ENCODE results near the gene ZYX. TPM values are rescaled to one million over a fixed set of nuclear protein-coding genes. Genes with fewer than 3 reads are reported as not detected.
"Not testable (repeated sequence)": the region's sequence is repeated elsewhere in the genome, so short reads cannot be mapped to it uniquely, and the experiment has no call there.

Gene ZYX
- total RNA-seq, 1 donor from 2014 or later, result 114 TPM

- no peak for DNase-seq (ENCODE audit: low spot score)
- intact Hi-C loops (cut with micrococcal nuclease), result no loop called here
- Mint-ChIP-seq H3K9me3 (no peaks in the 10 kb centered on the region), H3K27ac (no peak overlapping the region), H3K4me3 (ENCODE audit: low read depth) (no peak overlapping the region), H3K27me3 (ENCODE audit: low read depth) (peaks cover 22% of the 10 kb centered on the region), H3K36me3 (ENCODE audit: low read depth) (no peaks in the 10 kb centered on the region), H3K4me1 (ENCODE audit: low read depth) (peaks cover 11% of the 10 kb centered on the region)
Measured at GRCh38 chr7:143413123-143413522, 32.0 kb downstream of the ZYX start.

GRCh38 chr7:143415209-143415608 lies 34.1 kb downstream of the ZYX start:
- H3K27me3 Mint-ChIP-seq (ENCODE audit: low read depth), result peaks cover 30% of the 10 kb centered on the region
- H3K4me1 Mint-ChIP-seq (ENCODE audit: low read depth); DNase-seq (ENCODE audit: low spot score); H3K27ac Mint-ChIP-seq; H3K36me3 Mint-ChIP-seq (ENCODE audit: low read depth); intact Hi-C loops (cut with micrococcal nuclease); H3K4me3 Mint-ChIP-seq (ENCODE audit: low read depth); H3K9me3 Mint-ChIP-seq: not testable (repeated sequence)

- DNase-seq (ENCODE audit: low spot score), result no peak
- Mint-ChIP-seq H3K4me3 (ENCODE audit: low read depth) (no peak overlapping the region), H3K9me3 (no peaks in the 10 kb centered on the region), H3K27me3 (ENCODE audit: low read depth) (peaks cover 26% of the 10 kb centered on the region), H3K36me3 (ENCODE audit: low read depth) (no peaks in the 10 kb centered on the region), H3K4me1 (ENCODE audit: low read depth) (no peaks in the 10 kb centered on the region), H3K27ac (no peak overlapping the region)
- intact Hi-C loops (cut with micrococcal nuclease), result loop anchor here (1.0 to 2.0 kb wide), 3 partner anchors 35 to 408 kb away; partner anchors contain the start of gene ZYX
Measured at GRCh38 chr7:143415742-143416397, 34.7 kb downstream of the ZYX start.

GRCh38 chr7:143416565-143417149 lies 35.5 kb downstream of the ZYX start:
- Mint-ChIP-seq H3K27me3 (ENCODE audit: low read depth) (peaks cover 26% of the 10 kb centered on the region), H3K27ac (no peak overlapping the region), H3K36me3 (ENCODE audit: low read depth) (no peaks in the 10 kb centered on the region), H3K4me1 (ENCODE audit: low read depth) (no peaks in the 10 kb centered on the region), H3K9me3 (no peaks in the 10 kb centered on the region), H3K4me3 (ENCODE audit: low read depth) (no peak overlapping the region)
- intact Hi-C loops (cut with micrococcal nuclease), result loop anchor here (1.0 to 2.0 kb wide), 3 partner anchors 36 to 408 kb away; partner anchors contain the start of gene ZYX
- no peak for DNase-seq (ENCODE audit: low spot score)

GRCh38 chr7:143417734-143418383 lies 36.7 kb downstream of the ZYX start:
- peaks cover 25% of the 10 kb centered on the region for H3K27me3 Mint-ChIP-seq (ENCODE audit: low read depth)
- intact Hi-C loops (cut with micrococcal nuclease), result loop anchor here (2.0 kb wide), 1 partner anchor 37 kb away; the partner anchor contains the start of gene ZYX
- no peak overlapping the region for H3K4me3 Mint-ChIP-seq (ENCODE audit: low read depth)
- no peak for DNase-seq (ENCODE audit: low spot score)
- H3K4me1 Mint-ChIP-seq (ENCODE audit: low read depth), result no peaks in the 10 kb centered on the region
- H3K27ac Mint-ChIP-seq, result no peak overlapping the region
- H3K9me3 Mint-ChIP-seq, result no peaks in the 10 kb centered on the region
- no peaks in the 10 kb centered on the region for H3K36me3 Mint-ChIP-seq (ENCODE audit: low read depth)

- Mint-ChIP-seq H3K36me3 (ENCODE audit: low read depth) (no peaks in the 10 kb centered on the region), H3K27ac (no peak overlapping the region)
- intact Hi-C loops (cut with micrococcal nuclease), result no loop called here
Measured at GRCh38 chr7:143418681-143419458, 37.7 kb downstream of the ZYX start.

GRCh38 chr7:143419880-143420279 lies 38.7 kb downstream of the ZYX start:
- no peaks in the 10 kb centered on the region for H3K4me1 Mint-ChIP-seq (ENCODE audit: low read depth)
- H3K36me3 Mint-ChIP-seq (ENCODE audit: low read depth), result no peaks in the 10 kb centered on the region
- H3K27me3 Mint-ChIP-seq (ENCODE audit: low read depth), result peaks cover 21% of the 10 kb centered on the region
- intact Hi-C loops (cut with micrococcal nuclease), result no loop called here
- no peak for DNase-seq (ENCODE audit: low spot score)
- no peak overlapping the region for H3K27ac Mint-ChIP-seq
- no peaks in the 10 kb centered on the region for H3K9me3 Mint-ChIP-seq
- H3K4me3 Mint-ChIP-seq (ENCODE audit: low read depth), result no peak overlapping the region

More at GRCh38 chr7:143418681-143419458, 37.7 kb downstream of the ZYX start:
- H3K4me3 Mint-ChIP-seq (ENCODE audit: low read depth), result no peak overlapping the region
- DNase-seq (ENCODE audit: low spot score), result no peak
- peaks cover 25% of the 10 kb centered on the region for H3K27me3 Mint-ChIP-seq (ENCODE audit: low read depth)
- H3K4me1 Mint-ChIP-seq (ENCODE audit: low read depth), result no peaks in the 10 kb centered on the region
- H3K9me3 Mint-ChIP-seq, result no peaks in the 10 kb centered on the region

- intact Hi-C loops (cut with micrococcal nuclease); H3K27ac Mint-ChIP-seq; DNase-seq (ENCODE audit: low spot score); H3K4me1 Mint-ChIP-seq (ENCODE audit: low read depth); H3K9me3 Mint-ChIP-seq; H3K4me3 Mint-ChIP-seq (ENCODE audit: low read depth); H3K36me3 Mint-ChIP-seq (ENCODE audit: low read depth): not testable (repeated sequence)
- peaks cover 17% of the 10 kb centered on the region for H3K27me3 Mint-ChIP-seq (ENCODE audit: low read depth)
Measured at GRCh38 chr7:143420624-143421023, 39.5 kb downstream of the ZYX start.

GRCh38 chr7:143422033-143422432 lies 40.9 kb downstream of the ZYX start:
- peaks cover 12% of the 10 kb centered on the region for H3K27me3 Mint-ChIP-seq (ENCODE audit: low read depth)

GRCh38 chr7:143424476-143424875 lies 43.3 kb downstream of the ZYX start:
- H3K27ac Mint-ChIP-seq; H3K9me3 Mint-ChIP-seq; H3K4me1 Mint-ChIP-seq (ENCODE audit: low read depth); H3K27me3 Mint-ChIP-seq (ENCODE audit: low read depth); H3K36me3 Mint-ChIP-seq (ENCODE audit: low read depth); intact Hi-C loops (cut with micrococcal nuclease); DNase-seq (ENCODE audit: low spot score); H3K4me3 Mint-ChIP-seq (ENCODE audit: low read depth): not testable (repeated sequence)

More at GRCh38 chr7:143422033-143422432, 40.9 kb downstream of the ZYX start:
- no peaks in the 10 kb centered on the region for H3K36me3 Mint-ChIP-seq (ENCODE audit: low read depth)
- H3K9me3 Mint-ChIP-seq, result no peaks in the 10 kb centered on the region
- no peak overlapping the region for H3K27ac Mint-ChIP-seq
- intact Hi-C loops (cut with micrococcal nuclease), result no loop called here
- DNase-seq (ENCODE audit: low spot score), result no peak
- peaks cover 5% of the 10 kb centered on the region for H3K4me1 Mint-ChIP-seq (ENCODE audit: low read depth)
- no peak overlapping the region for H3K4me3 Mint-ChIP-seq (ENCODE audit: low read depth)

- peaks cover 5% of the 10 kb centered on the region for H3K4me1 Mint-ChIP-seq (ENCODE audit: low read depth)
- intact Hi-C loops (cut with micrococcal nuclease), result no loop called here
- H3K27ac Mint-ChIP-seq, result no peak overlapping the region
- DNase-seq (ENCODE audit: low spot score), result no peak
- no peaks in the 10 kb centered on the region for H3K9me3 Mint-ChIP-seq
- H3K4me3 Mint-ChIP-seq (ENCODE audit: low read depth), result no peak overlapping the region
- peaks cover 4% of the 10 kb centered on the region for H3K27me3 Mint-ChIP-seq (ENCODE audit: low read depth)
- H3K36me3 Mint-ChIP-seq (ENCODE audit: low read depth), result no peaks in the 10 kb centered on the region
Measured at GRCh38 chr7:143426479-143427142, 45.5 kb downstream of the ZYX start.
